Transverse colon (tissue), 3 donors: Measurements from ENCODE around the gene NDUFA12.

Experiments
- CTCF ChIP-seq, 5 experiments: fragments of 200-600 bp in 3 of 5; fragments of 450-650 bp in 2 of 5; sonication (generic) in 3 of 5; IDR thresholded peaks; 1 replicate in 2 of 5; 2 replicates in 3 of 5; pipeline ENCODE4 v1.5.1; 2016 to 2017; ENCODE audit warnings: antibody characterized with exemption in 5 of 5, inconsistent platforms in 3 of 5, mild to moderate bottlenecking in 2 of 5, moderate library complexity in 1 of 5
- EP300 ChIP-seq: sonication (generic); formaldehyde crosslinking; IDR thresholded peaks from one replicate; pipeline ENCODE4 v1.6.1; 2017; ENCODE audit warnings: antibody characterized with exemption, low read depth

GRCh38 chr12:95051241-95051640 lies 47.7 kb upstream of the NDUFA12 start:
- TF ChIP-seq CTCF (IDR thresholded peaks at IDR 0.05), result no peak
- TF ChIP-seq EP300, result no peak
